Stimulated activated CD8-positive, alpha-beta memory T cell treated with anti-CD3 and anti-CD28 coated beads, Interleukin-15, amount 100 ng/mL, for 1 hour (primary cell): Measurements from ENCODE around the gene RNF157.
"Not testable (repeated sequence)": the region's sequence is repeated elsewhere in the genome, so short reads cannot be mapped to it uniquely, and the experiment has no call there.

Experiments
- DNase-seq: peaks from one replicate; pipeline ENCODE4 v3.0.0-alpha.2; 2020; ENCODE audit warnings: low read depth

Gene RNF157

DNA sequence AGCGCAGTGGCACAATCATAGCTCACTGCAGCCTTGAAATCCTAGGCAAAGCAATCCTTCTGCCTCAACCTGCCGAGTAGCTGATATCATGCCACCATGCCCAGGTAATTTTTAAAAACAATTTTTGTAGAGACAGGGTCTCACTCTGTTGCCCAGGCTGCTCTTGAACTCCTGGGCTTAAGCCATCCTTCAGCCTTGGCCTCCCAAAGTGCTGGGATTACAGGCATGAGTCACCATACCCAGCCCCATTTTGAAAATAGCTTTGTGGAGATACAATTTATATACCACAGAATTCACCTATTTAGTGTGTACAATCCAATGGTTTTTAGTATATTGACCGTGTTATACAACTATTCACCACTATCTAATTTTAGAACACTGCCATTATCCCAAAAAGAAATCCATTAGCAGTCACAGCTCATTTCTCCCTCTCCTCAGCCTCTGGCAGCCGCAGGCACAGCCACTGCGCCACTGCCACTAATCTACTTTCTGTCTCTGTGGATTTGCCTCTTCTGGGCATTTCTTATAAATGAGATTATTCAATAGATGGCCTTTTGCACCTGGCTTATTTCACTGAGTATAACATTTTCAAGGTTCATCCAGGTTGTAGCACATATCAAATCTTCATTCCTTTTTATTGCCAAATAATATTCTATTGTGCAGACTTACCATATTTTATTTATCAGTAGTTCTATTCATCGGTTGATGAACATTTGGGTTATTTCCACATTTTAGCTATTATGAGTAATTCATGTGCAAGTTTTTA, 6.5 kb downstream of the RNF157 start:
- no peak for DNase-seq

DNA sequence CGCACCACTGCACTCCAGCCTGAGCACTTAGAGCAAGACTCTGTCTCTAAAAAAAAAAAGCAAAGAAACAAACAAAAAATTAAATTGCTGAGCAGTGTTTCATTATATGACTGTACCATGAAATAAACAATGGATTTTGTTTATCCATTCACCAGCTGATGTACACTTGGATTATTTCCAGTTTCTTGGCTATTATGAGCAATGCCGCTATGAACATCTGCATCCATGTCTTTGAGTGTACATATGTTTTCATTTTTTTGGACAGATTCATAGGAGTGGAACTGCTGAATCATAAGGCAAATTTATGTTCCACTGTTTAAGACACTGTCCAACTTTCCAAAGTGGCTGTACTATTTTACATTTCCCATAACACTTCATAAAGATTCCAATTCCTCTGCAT, 8.0 kb downstream of the RNF157 start:
- no peak for DNase-seq

DNA sequence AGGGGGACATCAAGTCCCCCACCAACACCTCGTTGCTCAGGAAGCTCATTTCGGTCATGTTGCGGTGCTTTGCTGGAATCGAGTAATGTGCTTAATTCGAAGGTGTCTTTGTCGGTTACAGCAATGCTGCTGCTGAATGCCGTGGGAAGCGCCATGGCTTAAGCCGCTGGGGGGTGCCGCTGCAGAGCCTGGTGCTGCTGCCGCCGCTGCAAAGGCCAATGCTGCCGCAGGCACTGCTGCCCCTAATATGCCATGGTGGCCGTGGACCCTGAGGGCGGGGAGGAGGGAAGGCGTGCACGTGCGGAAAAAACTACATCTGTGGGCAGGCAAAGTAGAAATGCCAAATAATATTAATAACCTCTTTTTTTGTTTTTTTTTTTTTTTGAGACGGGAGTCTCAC, 13.5 kb downstream of the RNF157 start:
- DNase-seq: not testable (repeated sequence)

GRCh38 chr17:76225373-76226086, 14.8 kb downstream of the RNF157 start:
- not testable (repeated sequence) for DNase-seq

DNA sequence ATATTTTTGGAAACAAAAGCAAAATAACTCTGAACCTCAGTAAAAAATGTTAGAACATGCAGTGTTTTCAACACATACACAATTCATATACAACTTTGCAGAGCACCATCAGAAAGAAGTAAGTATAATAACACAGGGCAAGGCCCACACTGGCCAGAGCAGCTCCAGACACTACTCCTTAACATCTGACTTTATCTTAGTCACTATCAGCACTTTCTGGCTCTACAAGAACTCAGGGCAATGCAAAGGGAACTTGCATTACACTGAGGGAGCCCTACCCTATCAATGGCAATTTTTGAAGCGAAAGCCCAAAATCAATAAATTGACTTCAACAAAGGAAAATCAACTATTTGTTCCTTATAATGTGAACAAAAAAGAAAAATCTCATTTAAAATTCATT, 16.5 kb downstream of the RNF157 start:
- no peak for DNase-seq

GRCh38 chr17:76219670-76220383, 20.5 kb downstream of the RNF157 start:
- DNase-seq: no peak

GRCh38 chr17:76217081-76217480, 23.2 kb downstream of the RNF157 start:
- DNase-seq: no peak

GRCh38 chr17:76213491-76213890, 26.8 kb downstream of the RNF157 start:
- no peak for DNase-seq

DNA sequence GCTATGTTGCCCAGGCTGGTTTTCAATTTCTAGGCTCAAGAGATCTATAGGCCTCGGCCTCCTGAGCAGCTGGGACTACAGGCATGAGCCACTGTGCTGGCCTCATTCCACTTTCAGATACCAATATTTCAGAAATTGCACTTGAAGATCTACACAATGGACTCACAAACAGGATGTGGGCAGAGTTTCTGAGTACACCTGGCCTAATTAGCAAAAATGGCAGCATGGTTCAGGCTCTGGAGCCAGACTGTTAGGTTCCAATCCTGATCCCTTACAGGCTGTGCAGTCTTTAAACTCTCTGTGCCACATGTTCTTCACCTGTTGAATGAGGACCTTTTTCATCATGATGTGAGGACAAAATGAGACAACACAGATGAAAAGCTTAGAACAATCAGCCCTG, 32.2 kb downstream of the RNF157 start:
- no peak for DNase-seq

- no peak for DNase-seq
Observed at GRCh38 chr17:76207275-76208059, 32.8 kb downstream of the RNF157 start.

DNA sequence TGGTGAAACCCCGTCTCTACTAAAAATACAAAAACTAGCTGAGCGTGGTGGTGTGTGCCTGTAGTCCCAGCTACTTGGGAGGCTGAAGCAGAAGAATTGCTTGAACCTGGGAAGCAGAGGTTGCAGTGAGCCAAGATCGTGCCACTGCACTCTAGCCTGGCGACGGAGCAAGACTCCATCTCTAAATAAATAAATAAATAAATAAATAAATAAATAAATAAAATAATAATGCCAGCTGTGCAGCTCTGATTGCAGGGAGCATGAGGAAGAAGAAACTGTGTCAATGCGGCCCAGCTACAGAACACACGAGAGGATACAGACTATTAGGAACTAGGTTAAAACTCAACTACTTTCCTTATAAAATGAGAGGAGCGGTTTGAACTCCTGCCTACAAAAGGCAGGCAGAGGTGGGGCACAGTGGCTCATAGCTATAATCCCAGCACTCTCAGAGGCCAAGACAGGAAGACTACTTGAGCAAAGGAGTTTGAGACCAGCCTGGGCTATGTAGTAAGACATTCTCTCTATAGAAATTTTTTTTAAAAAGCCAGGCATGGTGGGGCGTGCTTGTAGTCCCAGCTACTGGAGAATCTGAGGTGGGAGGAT, 34.6 kb downstream of the RNF157 start:
- not testable (repeated sequence) for DNase-seq

DNA sequence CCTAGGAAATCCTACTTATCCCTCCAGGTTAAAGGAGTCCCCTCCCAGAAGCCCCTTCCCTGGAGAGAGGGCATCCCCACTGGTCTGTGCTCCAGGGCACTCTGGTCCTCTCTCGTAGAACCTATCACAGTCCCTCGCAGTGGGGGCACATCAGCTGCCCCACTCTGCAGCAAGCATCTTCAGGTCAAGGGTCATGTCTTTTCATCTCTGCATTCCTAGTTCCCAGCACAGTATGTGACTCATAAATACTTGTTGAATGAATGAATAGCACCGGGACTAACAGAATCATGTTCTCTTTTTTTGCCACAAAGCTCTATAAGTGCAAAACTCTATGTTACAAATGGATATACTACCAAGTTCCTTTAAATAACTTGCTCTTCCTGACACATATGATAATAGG, 36.0 kb downstream of the RNF157 start:
- no peak for DNase-seq

GRCh38 chr17:76200354-76200753, 39.9 kb downstream of the RNF157 start:
- no peak for DNase-seq

DNA sequence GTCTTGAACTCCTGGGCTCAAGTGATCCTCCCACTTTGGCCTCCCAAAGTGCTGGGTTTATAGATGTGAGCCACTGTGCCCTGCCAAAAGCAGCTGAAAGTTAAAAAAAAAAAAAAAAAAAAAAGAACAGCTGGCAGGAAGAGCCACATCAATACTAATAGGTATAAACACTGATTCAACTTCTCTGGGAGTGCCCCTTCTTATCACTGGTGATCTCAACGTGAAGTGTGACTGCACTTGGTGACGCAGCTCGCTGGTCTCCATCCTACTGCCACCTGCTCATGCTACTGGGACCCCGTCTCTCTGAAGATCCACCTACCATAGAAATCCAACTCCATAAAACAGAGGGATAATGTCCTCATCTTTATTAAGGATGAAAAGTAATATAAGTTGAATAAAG, 40.8 kb downstream of the RNF157 start:
- peak; percentile 26 for DNase-seq

DNA sequence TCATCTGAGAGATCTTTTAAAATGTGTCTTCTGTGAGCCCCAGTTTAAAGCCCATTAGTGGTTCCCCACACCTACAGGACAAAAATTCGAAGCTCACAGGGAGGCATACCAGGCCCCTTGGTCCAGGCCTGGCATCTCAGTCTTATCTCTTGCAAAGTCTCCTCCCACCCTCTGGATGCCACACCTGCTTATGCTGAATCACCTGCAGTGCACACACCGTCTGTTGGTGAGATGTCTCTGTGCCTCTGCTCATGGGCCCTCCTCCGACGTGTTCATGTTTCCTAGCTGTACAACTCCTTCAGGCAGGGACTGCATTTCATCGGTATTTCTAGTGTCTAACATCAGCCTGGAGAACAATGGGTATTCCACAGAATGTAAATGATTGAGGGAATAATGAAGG, 41.6 kb downstream of the RNF157 start:
- DNase-seq: no peak

DNA sequence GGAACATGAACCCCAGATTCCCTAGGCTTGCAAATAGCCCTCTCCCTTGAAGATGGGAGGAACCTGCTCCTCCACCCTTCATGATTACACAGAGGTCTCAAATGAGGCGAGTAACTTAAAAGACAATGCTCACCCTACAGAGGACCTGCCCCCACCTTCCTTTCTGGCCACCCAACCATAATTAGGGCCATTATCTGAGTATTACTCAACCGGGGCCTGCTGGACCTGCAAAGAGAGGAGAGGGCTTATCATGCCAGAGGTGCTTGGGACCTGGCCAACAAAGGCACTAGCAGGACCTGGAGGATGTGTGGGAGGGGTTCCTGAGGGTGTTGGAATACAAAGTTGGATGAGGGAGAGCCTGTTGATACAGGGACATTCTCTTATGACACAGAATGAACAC, 42.4 kb downstream of the RNF157 start:
- DNase-seq: no peak

DNA sequence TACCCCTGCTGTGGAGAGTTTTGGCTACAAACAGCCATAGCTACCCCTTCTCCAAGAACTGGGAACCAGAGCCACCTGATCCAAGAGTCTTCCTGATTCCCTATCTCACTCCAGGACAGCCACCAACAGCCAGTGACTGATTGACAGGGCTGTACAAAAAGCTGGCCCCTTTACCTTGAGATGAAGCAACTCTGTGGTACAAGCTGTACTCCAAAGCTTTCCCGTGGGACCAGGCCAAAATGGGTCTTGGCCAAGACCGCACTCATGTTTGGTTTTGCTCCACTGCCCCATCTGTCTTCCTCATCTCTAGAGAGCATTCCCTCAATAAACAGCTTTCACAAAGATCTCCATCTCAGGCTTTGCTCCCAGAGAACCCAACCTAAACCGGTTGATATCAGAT, 43.6 kb downstream of the RNF157 start:
- no peak for DNase-seq

- no peak for DNase-seq
Observed at GRCh38 chr17:76195281-76196096, 44.8 kb downstream of the RNF157 start.

DNA sequence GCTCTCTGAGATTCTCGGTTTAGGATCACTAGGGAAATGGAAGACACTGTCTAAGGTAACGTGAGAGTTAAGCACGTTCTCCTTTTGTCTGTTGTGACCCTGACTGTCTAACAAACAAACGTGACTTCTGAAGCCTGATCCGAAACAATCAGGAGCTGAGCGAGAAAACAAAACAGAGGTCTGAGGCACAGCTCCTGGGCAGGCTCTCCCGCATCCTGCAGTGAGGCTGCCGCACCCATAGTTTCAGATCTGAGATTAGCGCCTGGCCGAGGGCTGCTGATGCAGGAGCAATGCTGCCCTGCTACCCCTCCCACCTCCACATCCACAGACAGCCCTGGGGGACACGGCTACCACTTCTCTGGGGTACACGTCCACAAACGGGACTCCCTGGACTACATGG, 46.7 kb downstream of the RNF157 start:
- no peak for DNase-seq

DNA sequence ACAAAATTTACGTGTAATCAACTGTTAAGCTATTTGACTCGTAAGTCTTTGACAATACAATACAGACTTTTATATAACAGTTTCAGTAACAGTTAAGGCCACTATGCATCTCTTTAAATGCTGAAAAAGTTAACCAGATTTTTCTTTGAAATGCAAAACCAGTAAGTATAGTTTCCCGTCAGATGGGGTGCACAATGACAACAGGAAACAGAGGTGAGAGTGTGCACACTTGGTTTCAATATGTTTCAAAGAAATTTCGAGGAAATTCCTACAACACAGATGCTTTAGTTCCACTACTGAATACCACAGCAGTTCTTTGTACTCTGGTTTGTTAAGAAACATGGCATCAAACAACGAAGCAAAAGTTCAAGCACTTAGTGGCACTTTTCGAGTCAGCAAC, 48.4 kb downstream of the RNF157 start:
- no peak for DNase-seq

DNA sequence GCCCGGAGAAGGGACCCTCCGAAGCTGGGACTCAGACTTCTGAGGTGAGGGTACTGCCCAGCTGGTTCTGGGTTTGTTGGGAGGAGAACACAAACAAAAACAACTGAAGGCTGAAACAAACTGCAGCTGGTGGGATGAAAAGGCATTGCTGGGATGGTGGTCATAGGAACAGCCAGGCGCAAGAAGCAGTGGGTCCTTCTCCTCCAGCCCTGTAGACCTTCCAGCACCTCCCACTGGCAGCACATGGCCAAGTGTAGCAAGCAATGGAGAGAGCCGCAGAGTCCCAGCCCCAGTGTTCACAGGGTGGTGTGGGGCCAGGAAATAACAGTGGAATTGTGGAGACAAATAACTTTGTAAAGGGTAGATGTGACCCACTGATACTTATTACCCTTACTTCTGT, 50.6 kb downstream of the RNF157 start:
- DNase-seq: no peak
